ENCODE measurements around the gene GPR4. TPM values are rescaled to one million over a fixed set of nuclear protein-coding genes. Genes with fewer than 3 reads are reported as not detected.

GPR4 gene
- total and polyA plus RNA-seq, 5 donors from 2014 or later: not detected

- DNase-seq (peak; percentile 73 to 90 (median 89)), ATAC-seq (ENCODE audit: low read depth in 2 of 2) (peak; percentile 33 to 41)
- Histone ChIP-seq H3K27me3 (ENCODE audit: control insufficient read depth, insufficient read depth, low read length) (no peaks in the 10 kb centered on the region), H3K27ac (ENCODE audit: insufficient read depth, low read length, poor library complexity, severe bottlenecking) (peak overlapping the region; percentile 94), H3K9me3 (ENCODE audit: control insufficient read depth in 2 of 2, low read length in 2 of 2) (no peaks in the 10 kb centered on the region), H3K4me3 (ENCODE audit: low read depth, low read length) (peak overlapping the region; percentile 61), H3K4me1 (ENCODE audit: control insufficient read depth, insufficient read depth, low read length, poor library complexity, severe bottlenecking) (peaks cover 60% of the 10 kb centered on the region), H3K36me3 (ENCODE audit: control insufficient read depth, insufficient read depth, low read length) (no peaks in the 10 kb centered on the region)
- H3K36me3 Mint-ChIP-seq: peaks cover 3% of the 10 kb centered on the region
- H3K27me3 Mint-ChIP-seq: peaks cover 8% of the 10 kb centered on the region
- peak overlapping the region; percentile 87 to 92 (median 90) for H3K27ac Mint-ChIP-seq
- H3K4me3 Mint-ChIP-seq: peak overlapping the region; percentile 77 to 94 (median 85)
- peaks cover 13 to 62% (median 39%) of the 10 kb centered on the region in 4 donors for H3K4me1 Mint-ChIP-seq
- H3K9me3 Mint-ChIP-seq: no peaks in the 10 kb centered on the region
These were observed 41.3 kb upstream of the GPR4 start for GRCh38 chr19:45643024-45643926.

GRCh38 chr19:45641274-45642105 is 39.5 kb upstream of the GPR4 start:
- Histone ChIP-seq H3K4me3 (ENCODE audit: low read depth, low read length) (peak overlapping the region; percentile 53), H3K27ac (ENCODE audit: insufficient read depth, low read length, poor library complexity, severe bottlenecking) (peak overlapping the region; percentile 94), H3K36me3 (ENCODE audit: control insufficient read depth, insufficient read depth, low read length) (no peaks in the 10 kb centered on the region), H3K27me3 (ENCODE audit: control insufficient read depth, insufficient read depth, low read length) (no peaks in the 10 kb centered on the region), H3K9me3 (ENCODE audit: control insufficient read depth in 2 of 2, low read length in 2 of 2) (no peaks in the 10 kb centered on the region), H3K4me1 (ENCODE audit: control insufficient read depth, insufficient read depth, low read length, poor library complexity, severe bottlenecking) (peaks cover 63% of the 10 kb centered on the region)
- peak; percentile 59 to 91 (median 66) for DNase-seq
- Mint-ChIP-seq H3K27ac (peak overlapping the region; percentile 87 to 92 (median 91)), H3K4me1 (peaks cover 13 to 71% (median 38%) of the 10 kb centered on the region in 4 donors), H3K9me3 (no peaks in the 10 kb centered on the region), H3K4me3 (peak overlapping the region; percentile 77 to 90 (median 88)), H3K36me3 (peaks cover 3% of the 10 kb centered on the region), H3K27me3 (peaks cover 8% of the 10 kb centered on the region)
- ATAC-seq (ENCODE audit: low read depth in 2 of 2): peak; percentile 8 to 22

- Mint-ChIP-seq H3K4me3 (peak overlapping the region; percentile 77 to 90 (median 88)), H3K36me3 (peaks cover 3% of the 10 kb centered on the region), H3K4me1 (peaks cover 13 to 66% (median 32%) of the 10 kb centered on the region in 4 donors), H3K9me3 (no peaks in the 10 kb centered on the region), H3K27ac (peak overlapping the region; percentile 72 to 92 (median 87)), H3K27me3 (peaks cover 8% of the 10 kb centered on the region)
- DNase-seq (peak in 1 of 3 donors; percentile 15), ATAC-seq (ENCODE audit: low read depth in 2 of 2) (no peak)
- Histone ChIP-seq H3K27me3 (ENCODE audit: control insufficient read depth, insufficient read depth, low read length) (no peaks in the 10 kb centered on the region), H3K9me3 (ENCODE audit: control insufficient read depth in 2 of 2, low read length in 2 of 2) (no peaks in the 10 kb centered on the region), H3K36me3 (ENCODE audit: control insufficient read depth, insufficient read depth, low read length) (no peaks in the 10 kb centered on the region), H3K4me1 (ENCODE audit: control insufficient read depth, insufficient read depth, low read length, poor library complexity, severe bottlenecking) (peaks cover 57% of the 10 kb centered on the region), H3K27ac (ENCODE audit: insufficient read depth, low read length, poor library complexity, severe bottlenecking) (peak overlapping the region; percentile 94), H3K4me3 (ENCODE audit: low read depth, low read length) (peak overlapping the region; percentile 53)
These were observed 38.8 kb upstream of the GPR4 start for GRCh38 chr19:45640849-45641273.

GRCh38 chr19:45638930-45639729 is 37.1 kb upstream of the GPR4 start, which contains the start of gene EML2:
TSS of gene EML2 (minus strand) at chr19:45639397. CDS start at chr19:45639376, 21 bp downstream.
- no peaks in the 10 kb centered on the region for H3K36me3 ChIP-seq (ENCODE audit: control insufficient read depth, insufficient read depth, low read length)
- peak within 1 kb of the TSS; percentile 91 to 98 (median 94) for H3K4me3 Mint-ChIP-seq
- H3K9me3 ChIP-seq (ENCODE audit: control insufficient read depth in 2 of 2, low read length in 2 of 2): no peaks in the 10 kb centered on the region
- H3K9me3 Mint-ChIP-seq: no peaks in the 10 kb centered on the region
- H3K27ac Mint-ChIP-seq: peak within 1 kb of the TSS; percentile 71 to 95 (median 90)
- peaks cover 3% of the 10 kb centered on the region for H3K36me3 Mint-ChIP-seq
- peaks cover 49% of the 10 kb centered on the region for H3K4me1 ChIP-seq (ENCODE audit: control insufficient read depth, insufficient read depth, low read length, poor library complexity, severe bottlenecking)
- H3K4me3 ChIP-seq (ENCODE audit: low read depth, low read length): peak within 1 kb of the TSS; percentile 70
- DNase-seq (peak; percentile 44 to 73 (median 50)), ATAC-seq (ENCODE audit: low read depth in 2 of 2) (peak; percentile 36 to 45)
- H3K27me3 ChIP-seq (ENCODE audit: control insufficient read depth, insufficient read depth, low read length): no peaks in the 10 kb centered on the region
- peaks cover 4% of the 10 kb centered on the region for H3K27me3 Mint-ChIP-seq
- H3K27ac ChIP-seq (ENCODE audit: insufficient read depth, low read length, poor library complexity, severe bottlenecking): peak within 1 kb of the TSS; percentile 66
- H3K4me1 Mint-ChIP-seq: peaks cover 13 to 57% (median 26%) of the 10 kb centered on the region in 4 donors

GRCh38 chr19:45637890-45638667 is 36.1 kb upstream of the GPR4 start:
- no peaks in the 10 kb centered on the region for H3K27me3 ChIP-seq (ENCODE audit: control insufficient read depth, insufficient read depth, low read length)
- no peak for ATAC-seq (ENCODE audit: low read depth in 2 of 2)
- Mint-ChIP-seq H3K27me3 (peaks cover 2% of the 10 kb centered on the region), H3K27ac (peak overlapping the region in 2 of 3 donors; percentile 90 to 95), H3K4me1 (peaks cover 12 to 50% (median 22%) of the 10 kb centered on the region in 4 donors), H3K9me3 (no peaks in the 10 kb centered on the region), H3K4me3 (peak overlapping the region; percentile 72 to 98 (median 94)), H3K36me3 (peaks cover 3% of the 10 kb centered on the region)
- peaks cover 45% of the 10 kb centered on the region for H3K4me1 ChIP-seq (ENCODE audit: control insufficient read depth, insufficient read depth, low read length, poor library complexity, severe bottlenecking)
- peak overlapping the region; percentile 70 for H3K4me3 ChIP-seq (ENCODE audit: low read depth, low read length)
- no peak overlapping the region for H3K27ac ChIP-seq (ENCODE audit: insufficient read depth, low read length, poor library complexity, severe bottlenecking)
- no peaks in the 10 kb centered on the region for H3K9me3 ChIP-seq (ENCODE audit: control insufficient read depth in 2 of 2, low read length in 2 of 2)
- DNase-seq: no peak
- H3K36me3 ChIP-seq (ENCODE audit: control insufficient read depth, insufficient read depth, low read length): peaks cover 1% of the 10 kb centered on the region

GRCh38 chr19:45636902-45637301 is 34.9 kb upstream of the GPR4 start:
- ATAC-seq (ENCODE audit: low read depth in 2 of 2): no peak
- Mint-ChIP-seq H3K4me1 (peaks cover 9 to 43% (median 17%) of the 10 kb centered on the region in 4 donors), H3K4me3 (peak overlapping the region in 1 of 4 donors; percentile 44)

More at GRCh38 chr19:45636902-45637301, 34.9 kb upstream of the GPR4 start:
- H3K27ac ChIP-seq (ENCODE audit: insufficient read depth, low read length, poor library complexity, severe bottlenecking): no peak overlapping the region
- H3K27ac Mint-ChIP-seq: no peak overlapping the region
- H3K9me3 ChIP-seq (ENCODE audit: control insufficient read depth in 2 of 2, low read length in 2 of 2): no peaks in the 10 kb centered on the region
- H3K27me3 ChIP-seq (ENCODE audit: control insufficient read depth, insufficient read depth, low read length): no peaks in the 10 kb centered on the region
- no peaks in the 10 kb centered on the region for H3K27me3 Mint-ChIP-seq
- no peak overlapping the region for H3K4me3 ChIP-seq (ENCODE audit: low read depth, low read length)
- H3K36me3 ChIP-seq (ENCODE audit: control insufficient read depth, insufficient read depth, low read length): peaks cover 3% of the 10 kb centered on the region
- H3K4me1 ChIP-seq (ENCODE audit: control insufficient read depth, insufficient read depth, low read length, poor library complexity, severe bottlenecking): peaks cover 34% of the 10 kb centered on the region
- peaks cover 3% of the 10 kb centered on the region for H3K36me3 Mint-ChIP-seq
- no peaks in the 10 kb centered on the region for H3K9me3 Mint-ChIP-seq
- DNase-seq: no peak

Data from CD4-positive, CD25-positive, alpha-beta regulatory T cell (primary cell).